Tibial nerve (tissue), 4 donors: ENCODE measurements around the gene FEM1B. TPM values are rescaled to one million over a fixed set of nuclear protein-coding genes. Genes with fewer than 3 reads are reported as not detected.

ENCODE experiments used
- DNase-seq, 2 donors: peaks; one replicate each; pipeline ENCODE4 v3.0.0-alpha.2; 2019; ENCODE audit warnings: low spot score in 2 of 2
- H3K27ac ChIP-seq, 4 donors: fragments of 200-600 bp; sonication (generic) in 3 of 4; one replicate each; pipeline ENCODE4 v1.5.1; 2017 to 2019; ENCODE audit warnings: mild to moderate bottlenecking in 1 of 4
- H3K27me3 ChIP-seq, 2 donors: fragments of 200-600 bp; sonication (generic) in 1 of 2; one replicate each; pipeline versions ENCODE4 v1.5.1 to v1.6.0; 2017 to 2019
- H3K36me3 ChIP-seq, 3 donors: fragments of 200-600 bp; sonication (generic); one replicate each; pipeline ENCODE4 v1.5.1; 2018 to 2019
- H3K4me1 ChIP-seq, 4 donors: fragments of 200-600 bp; sonication (generic) in 3 of 4; one replicate each; pipeline ENCODE4 v1.5.1; 2017 to 2019
- H3K4me3 ChIP-seq, 4 donors: fragments of 200-600 bp; sonication (generic) in 3 of 4; one replicate each; pipeline ENCODE4 v1.5.1; 2017 to 2019; ENCODE audit warnings: mild to moderate bottlenecking in 1 of 4, moderate library complexity in 1 of 4
- H3K9me3 ChIP-seq, 4 donors: fragments of 200-600 bp; sonication (generic) in 3 of 4; one replicate each; pipeline ENCODE4 v1.5.1; 2017 to 2019
- CTCF ChIP-seq, 5 experiments: fragments of 200-600 bp in 3 of 5; fragments of 450-650 bp in 2 of 5; sonication (generic) in 3 of 5; IDR thresholded peaks; one replicate each; pipeline ENCODE4 v1.5.1; 2016 to 2019; ENCODE audit warnings: antibody characterized with exemption in 5 of 5, mild to moderate bottlenecking in 3 of 5, moderate library complexity in 2 of 5
- EP300 ChIP-seq, 2 donors: sonication (generic); formaldehyde crosslinking; IDR thresholded peaks; one replicate each; pipeline ENCODE4 v1.6.1; 2017; ENCODE audit warnings: antibody characterized with exemption in 2 of 2, mild to moderate bottlenecking in 1 of 2
- POLR2A ChIP-seq, 2 donors: fragments of 450-650 bp; IDR thresholded peaks; one replicate each; pipeline ENCODE4 v1.6.1; 2017; ENCODE audit warnings: antibody characterized with exemption in 2 of 2, mild to moderate bottlenecking in 2 of 2, moderate library complexity in 2 of 2
- WGBS, 2 donors: methylation state at CpG; one replicate each; pipeline ENCODE4 v1.1.5; 2018; 5-methylcytosine and 5-hydroxymethylcytosine counted together
- total RNA-seq, 4 donors: library from RNA; depleted of rRNA; stranded (reverse); fragments of >200 nt; gene quantifications; one replicate each; pipeline ENCODE4 v1.1.0, GENCODE V29; 2016

Gene FEM1B
- total RNA-seq, 4 donors from 2014 or later, result 39.0 to 47.6 (median 39.9) TPM

- peaks cover 0 to 94% (median 39%) of the 10 kb centered on the region in 4 donors for H3K4me1 ChIP-seq
- no peak for DNase-seq
- no peaks in the 10 kb centered on the region for H3K27me3 ChIP-seq
- WGBS, 2 donors, result 93 to 96% methylated on average over 7 of the region's 7 CpGs
- peaks cover 0 to 23% (median 0%) of the 10 kb centered on the region in 3 donors for H3K36me3 ChIP-seq
- no peak overlapping the region for H3K4me3 ChIP-seq
- H3K27ac ChIP-seq, result peak overlapping the region in 1 of 4 donors; percentile 15
- no peaks in the 10 kb centered on the region for H3K9me3 ChIP-seq
- TF ChIP-seq EP300 (IDR thresholded peaks at IDR 0.05), result no peak
Observed at GRCh38 chr15:68284616-68285258, 7.2 kb downstream of the FEM1B start.

GRCh38 chr15:68285259-68285980 lies 7.9 kb downstream of the FEM1B start:
- Histone ChIP-seq H3K27me3 (no peaks in the 10 kb centered on the region), H3K4me1 (peaks cover 0 to 89% (median 32%) of the 10 kb centered on the region in 4 donors), H3K9me3 (no peaks in the 10 kb centered on the region), H3K27ac (peak overlapping the region in 1 of 4 donors; percentile 15), H3K36me3 (peaks cover 0 to 30% (median under 1%) of the 10 kb centered on the region in 3 donors), H3K4me3 (no peak overlapping the region)
- 79 to 92% methylated on average over 5 of the region's 5 CpGs for WGBS, 2 donors
- no peak for DNase-seq
- TF ChIP-seq POLR2A (IDR thresholded peaks at IDR 0.05) (no peak), EP300 (IDR thresholded peaks at IDR 0.05) (peak in 1 of 2 donors; percentile 14)

GRCh38 chr15:68286256-68286655 lies 8.7 kb downstream of the FEM1B start:
- Histone ChIP-seq H3K27me3 (no peaks in the 10 kb centered on the region), H3K4me3 (no peak overlapping the region), H3K36me3 (peaks cover 0 to 37% (median 6%) of the 10 kb centered on the region in 3 donors), H3K9me3 (no peaks in the 10 kb centered on the region), H3K27ac (peak overlapping the region in 1 of 4 donors; percentile 4), H3K4me1 (peaks cover 0 to 82% (median 24%) of the 10 kb centered on the region in 4 donors)
- no peak for DNase-seq
- TF ChIP-seq EP300 (IDR thresholded peaks at IDR 0.05), result no peak
- TF ChIP-seq CTCF (IDR thresholded peaks at IDR 0.05), result no peak
- no peak for TF ChIP-seq POLR2A (IDR thresholded peaks at IDR 0.05)
- 80 to 83% methylated on average over 5 of the region's 5 CpGs for WGBS, 2 donors

- H3K27ac ChIP-seq, result no peak overlapping the region
- no peaks in the 10 kb centered on the region for H3K27me3 ChIP-seq
- no peak overlapping the region for H3K4me3 ChIP-seq
- WGBS, 2 donors, result 85 to 89% methylated on average over 2 of the region's 2 CpGs
- H3K4me1 ChIP-seq, result peaks cover 0 to 82% (median 6%) of the 10 kb centered on the region in 4 donors
- TF ChIP-seq POLR2A (IDR thresholded peaks at IDR 0.05), result no peak
- no peak for TF ChIP-seq EP300 (IDR thresholded peaks at IDR 0.05)
- TF ChIP-seq CTCF (IDR thresholded peaks at IDR 0.05), result no peak
- H3K36me3 ChIP-seq, result peaks cover 0 to 44% (median 6%) of the 10 kb centered on the region in 3 donors
- no peaks in the 10 kb centered on the region for H3K9me3 ChIP-seq
- peak in 1 of 2 donors; percentile 2 for DNase-seq
Observed at GRCh38 chr15:68289057-68289456, 11.5 kb downstream of the FEM1B start.

- peak in 1 of 2 donors; percentile 2 for DNase-seq
- Histone ChIP-seq H3K36me3 (peaks cover 0 to 36% (median 6%) of the 10 kb centered on the region in 3 donors), H3K27ac (no peak overlapping the region), H3K9me3 (no peaks in the 10 kb centered on the region), H3K27me3 (no peaks in the 10 kb centered on the region), H3K4me1 (peaks cover 0 to 83% (median 6%) of the 10 kb centered on the region in 4 donors), H3K4me3 (no peak overlapping the region)
- TF ChIP-seq CTCF (IDR thresholded peaks at IDR 0.05) (no peak), EP300 (IDR thresholded peaks at IDR 0.05) (no peak), POLR2A (IDR thresholded peaks at IDR 0.05) (no peak)
- 95% methylated on average over 14 of the region's 14 CpGs for WGBS, 2 donors
Observed at GRCh38 chr15:68289621-68290352, 12.2 kb downstream of the FEM1B start.
